Mucosa of rectum (tissue), 2 donors: Measurements from ENCODE around the gene MPPE1.
"Not testable (repeated sequence)": the region's sequence is repeated elsewhere in the genome, so short reads cannot be mapped to it uniquely, and the experiment has no call there.

Source experiments
- H3K27ac ChIP-seq, 2 donors: one replicate each; pipeline ENCODE4 v1.7.0; 2013; ENCODE audit warnings: inconsistent platforms in 2 of 2, low read depth in 2 of 2, low read length in 2 of 2
- H3K27me3 ChIP-seq, 2 donors: one replicate each; pipeline ENCODE4 v1.7.0; 2013; ENCODE audit warnings: low read length in 2 of 2; ENCODE audit not compliant: control insufficient read depth in 2 of 2, insufficient read depth in 2 of 2
- H3K36me3 ChIP-seq, 2 donors: one replicate each; pipeline ENCODE4 v1.7.0; 2013; ENCODE audit warnings: low read length in 2 of 2; ENCODE audit not compliant: control insufficient read depth in 2 of 2, insufficient read depth in 2 of 2
- H3K4me1 ChIP-seq, 2 donors: one replicate each; pipeline ENCODE4 v1.7.0; 2013; ENCODE audit warnings: low read length in 2 of 2, mild to moderate bottlenecking in 1 of 2; ENCODE audit not compliant: control insufficient read depth in 2 of 2, insufficient read depth in 2 of 2
- H3K4me3 ChIP-seq, 2 donors: one replicate each; pipeline ENCODE4 v1.7.0; 2013; ENCODE audit warnings: low read length in 2 of 2
- H3K9ac ChIP-seq, 2 donors: one replicate each; pipeline ENCODE4 v1.7.0; 2013; ENCODE audit warnings: low read length in 2 of 2, low read depth in 1 of 2, mild to moderate bottlenecking in 1 of 2
- H3K9me3 ChIP-seq, 2 donors: one replicate each; pipeline ENCODE4 v1.7.0; 2013; ENCODE audit warnings: low read length in 2 of 2; ENCODE audit not compliant: control insufficient read depth in 2 of 2
- donor health status: healthy.
- donor health status: Normal muscosa, but diverticular disease.

The MPPE1 gene

DNA sequence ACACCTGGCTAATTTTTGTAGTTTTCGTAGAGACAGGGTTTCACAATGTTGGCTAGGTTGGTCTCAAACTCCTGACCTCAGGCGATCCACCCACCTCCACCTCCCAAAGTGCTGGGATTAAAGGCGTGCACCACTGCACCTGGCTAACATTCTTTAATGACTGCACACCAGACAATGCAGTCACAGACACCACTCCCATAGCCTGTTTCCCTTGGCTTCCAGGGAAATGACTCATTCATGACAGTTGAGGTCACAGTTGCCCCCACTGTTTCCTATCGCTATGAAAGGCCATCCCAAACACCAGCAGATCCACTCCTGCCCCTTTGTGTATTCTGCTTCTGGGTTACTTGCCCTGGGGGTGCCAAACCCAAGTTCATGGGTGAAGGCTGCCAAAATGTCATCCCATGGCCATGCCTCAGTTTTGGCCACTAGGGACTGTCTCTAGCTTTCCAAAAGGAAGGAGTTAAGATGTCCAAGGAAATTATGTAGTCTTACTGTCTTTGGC is 48.2 kb downstream of the MPPE1 start:
- Histone ChIP-seq H3K9me3 (no peaks in the 10 kb centered on the region), H3K9ac (no peak overlapping the region), H3K4me3 (no peak overlapping the region), H3K27me3 (no peaks in the 10 kb centered on the region), H3K36me3 (peaks cover 0 to 3% of the 10 kb centered on the region in 2 donors), H3K27ac (no peak overlapping the region), H3K4me1 (peaks cover 7 to 21% of the 10 kb centered on the region in 2 donors)

DNA sequence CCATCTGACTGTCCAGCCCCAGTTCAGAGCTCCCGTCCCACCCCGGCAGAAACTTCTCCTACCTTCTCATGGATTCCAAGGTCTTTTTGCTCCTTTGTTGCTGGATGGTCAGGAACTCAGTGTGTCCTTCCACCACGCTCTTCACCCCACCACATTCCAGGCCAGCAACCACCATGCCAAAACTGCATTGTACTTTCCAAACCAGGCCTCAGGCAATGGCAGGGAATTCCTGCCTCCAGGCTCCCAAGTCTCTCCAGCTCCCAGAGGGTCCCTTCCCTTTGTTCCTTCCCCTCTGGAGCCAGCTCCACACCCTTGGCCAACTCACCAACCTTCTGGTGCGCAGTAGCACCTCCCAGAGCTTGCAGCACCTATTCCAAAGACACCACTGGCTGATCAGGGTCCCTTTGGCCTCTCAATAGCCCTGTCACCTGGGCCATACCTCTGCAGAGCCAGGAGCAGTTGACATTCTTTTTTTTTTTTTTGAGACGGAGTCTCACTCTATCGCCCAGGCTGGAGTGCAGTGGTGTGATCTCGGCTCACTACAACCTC is 48.8 kb downstream of the MPPE1 start:
- H3K36me3 ChIP-seq = peaks cover 0 to 3% of the 10 kb centered on the region in 2 donors
- H3K9me3 ChIP-seq = no peaks in the 10 kb centered on the region
- no peaks in the 10 kb centered on the region for H3K27me3 ChIP-seq
- H3K4me3 ChIP-seq = no peak overlapping the region
- H3K27ac ChIP-seq = no peak overlapping the region
- peaks cover 7 to 21% of the 10 kb centered on the region in 2 donors for H3K4me1 ChIP-seq
- H3K9ac ChIP-seq = no peak overlapping the region

DNA sequence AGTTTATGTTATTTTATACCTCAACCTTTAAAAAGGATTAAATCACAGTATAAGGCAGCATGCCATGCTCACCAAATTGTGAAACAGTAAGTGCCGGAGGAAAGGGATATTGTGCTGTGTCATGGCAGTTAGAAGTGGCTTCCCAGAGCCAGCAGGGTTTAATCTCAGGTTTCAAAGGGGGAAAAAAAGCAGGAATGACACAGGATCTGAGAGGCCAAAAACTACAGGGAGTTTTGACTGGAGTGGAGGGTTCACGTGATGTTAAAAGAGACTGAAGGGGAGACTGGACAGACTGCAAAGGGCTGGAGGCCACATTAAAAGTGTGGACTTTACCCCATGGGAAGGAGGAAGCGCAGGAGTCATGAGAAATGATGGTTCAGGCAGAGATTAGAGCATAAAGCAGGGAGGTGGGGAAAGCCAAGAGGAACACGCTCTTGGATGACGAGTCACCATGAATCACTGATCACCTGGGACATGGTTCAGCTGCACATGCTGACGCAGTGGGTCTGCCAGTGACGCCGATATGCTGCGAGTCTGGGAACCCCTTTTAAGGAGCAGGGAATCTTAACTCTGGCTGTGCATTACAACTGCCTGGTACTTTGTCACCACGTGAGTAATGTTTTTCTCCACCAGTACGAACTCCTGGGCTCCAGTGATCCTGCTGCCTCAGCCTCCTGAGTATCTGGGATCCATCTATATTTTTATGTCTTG is 50.8 kb downstream of the MPPE1 start:
- no peaks in the 10 kb centered on the region for H3K9me3 ChIP-seq
- H3K4me3 ChIP-seq = peak overlapping the region; percentile 5 to 42
- H3K27me3 ChIP-seq = no peaks in the 10 kb centered on the region
- H3K4me1 ChIP-seq = peaks cover 16 to 26% of the 10 kb centered on the region in 2 donors
- H3K9ac ChIP-seq = peak overlapping the region; percentile 8 to 36
- peak overlapping the region; percentile 83 to 87 for H3K27ac ChIP-seq
- peaks cover 0 to 3% of the 10 kb centered on the region in 2 donors for H3K36me3 ChIP-seq

DNA sequence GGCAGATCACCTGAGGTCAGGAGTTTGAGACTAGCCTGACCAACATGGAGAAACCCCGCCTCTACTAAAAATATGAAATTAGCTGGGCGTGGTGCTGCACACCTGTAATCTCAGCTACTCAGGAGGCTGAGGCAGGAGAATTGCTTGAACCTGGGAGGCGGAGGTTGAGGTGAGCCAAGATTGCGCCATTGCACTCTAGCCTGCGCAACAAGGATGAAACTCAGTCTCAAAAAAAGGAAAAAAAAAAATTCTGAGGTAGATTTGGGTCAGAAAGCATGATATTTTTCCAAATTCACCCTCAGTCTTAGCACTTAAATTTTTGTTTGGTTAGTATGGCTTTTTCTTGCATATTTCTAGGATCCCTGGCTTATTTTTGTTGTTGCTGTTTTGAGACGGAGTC is 53.6 kb downstream of the MPPE1 start:
- H3K27ac ChIP-seq = not testable (repeated sequence)
- peaks cover 28 to 38% of the 10 kb centered on the region in 2 donors for H3K4me1 ChIP-seq

DNA sequence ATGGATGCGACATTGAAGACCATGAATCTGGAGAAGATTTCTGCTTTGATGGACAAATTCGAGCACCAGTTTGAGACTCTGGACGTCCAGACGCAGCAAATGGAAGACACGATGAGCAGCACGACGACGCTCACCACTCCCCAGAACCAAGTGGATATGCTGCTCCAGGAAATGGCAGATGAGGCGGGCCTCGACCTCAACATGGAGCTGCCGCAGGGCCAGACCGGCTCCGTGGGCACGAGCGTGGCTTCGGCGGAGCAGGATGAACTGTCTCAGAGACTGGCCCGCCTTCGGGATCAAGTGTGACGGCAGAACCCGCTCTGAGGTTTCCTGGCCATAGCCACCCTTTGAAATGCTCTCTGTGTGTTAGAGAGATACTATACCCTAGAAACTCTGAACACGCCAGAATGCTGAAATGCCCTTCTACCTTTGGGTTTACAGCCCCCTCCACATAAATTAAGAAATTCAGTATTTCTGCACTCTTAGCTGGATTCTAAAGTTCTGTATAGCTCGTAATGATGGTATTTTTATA is 56.2 kb downstream of the MPPE1 start:
- H3K9me3 ChIP-seq = no peaks in the 10 kb centered on the region
- peak overlapping the region; percentile 96 to 100 for H3K9ac ChIP-seq
- peaks cover 25% of the 10 kb centered on the region in 2 donors for H3K4me1 ChIP-seq
- peak overlapping the region; percentile 95 to 97 for H3K27ac ChIP-seq
- no peaks in the 10 kb centered on the region for H3K27me3 ChIP-seq
- peak overlapping the region; percentile 91 to 99 for H3K4me3 ChIP-seq
- H3K36me3 ChIP-seq = peaks cover 0 to 3% of the 10 kb centered on the region in 2 donors

More for the DNA sequence above, 53.6 kb downstream of the MPPE1 start:
- H3K36me3 ChIP-seq, H3K9ac ChIP-seq, H3K4me3 ChIP-seq, H3K27me3 ChIP-seq, H3K9me3 ChIP-seq: not testable (repeated sequence)

DNA sequence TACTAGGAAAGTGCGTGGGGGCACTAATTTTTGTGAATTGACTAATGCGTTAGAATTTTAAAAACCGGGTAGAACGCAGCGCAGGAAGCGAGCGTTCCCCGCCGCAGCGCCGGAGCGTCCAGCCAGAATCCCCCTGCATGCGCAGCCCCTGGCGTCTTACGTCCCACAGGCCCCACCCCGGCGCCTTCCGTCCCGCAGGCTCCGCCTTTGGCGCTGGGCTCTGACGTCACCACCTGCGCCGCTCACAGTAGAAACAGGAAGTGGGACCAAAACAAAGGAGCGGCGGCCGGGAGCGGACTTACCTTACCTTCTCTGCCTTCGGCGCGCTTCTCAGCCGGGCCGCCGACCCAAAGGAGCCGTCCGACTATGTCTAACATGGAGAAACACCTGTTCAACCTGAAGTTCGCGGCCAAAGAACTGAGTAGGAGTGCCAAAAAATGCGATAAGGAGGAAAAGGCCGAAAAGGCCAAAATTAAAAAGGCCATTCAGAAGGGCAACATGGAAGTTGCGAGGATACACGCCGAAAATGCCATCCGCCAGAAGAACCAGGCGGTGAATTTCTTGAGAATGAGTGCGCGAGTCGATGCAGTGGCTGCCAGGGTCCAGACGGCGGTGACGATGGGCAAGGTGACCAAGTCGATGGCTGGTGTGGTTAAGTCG is 56.8 kb downstream of the MPPE1 start, which contains the start of gene CHMP1B:
Gene CHMP1B (plus strand): TSS at position 268 of the 660 bp plus-strand sequence. CDS start 99 bp downstream, at position 367.
- H3K9ac ChIP-seq = peak within 1 kb of the TSS; percentile 96 to 100
- peak within 1 kb of the TSS; percentile 91 to 99 for H3K4me3 ChIP-seq
- peak within 1 kb of the TSS; percentile 95 to 97 for H3K27ac ChIP-seq
- H3K27me3 ChIP-seq = no peaks in the 10 kb centered on the region
- peaks cover 0 to 3% of the 10 kb centered on the region in 2 donors for H3K36me3 ChIP-seq
- H3K9me3 ChIP-seq = no peaks in the 10 kb centered on the region
- H3K4me1 ChIP-seq = peaks cover 21 to 22% of the 10 kb centered on the region in 2 donors

DNA sequence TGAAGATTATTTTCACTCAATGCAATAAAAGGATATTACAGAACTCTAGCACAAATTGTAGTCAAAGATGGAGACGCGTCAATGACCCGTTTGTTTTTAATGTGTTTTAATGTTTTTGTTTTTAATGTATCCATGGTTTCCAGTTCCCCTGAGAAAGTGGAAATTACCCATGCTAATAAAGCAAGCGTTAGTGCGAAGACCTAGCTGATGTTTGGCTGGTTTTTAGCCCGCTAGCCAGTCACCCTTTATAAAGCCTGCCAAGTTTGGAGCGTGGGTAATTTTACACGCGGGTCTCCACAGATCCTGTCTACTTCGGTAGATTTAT is 57.3 kb downstream of the MPPE1 start:
- peaks cover 0 to 3% of the 10 kb centered on the region in 2 donors for H3K36me3 ChIP-seq
- no peaks in the 10 kb centered on the region for H3K9me3 ChIP-seq
- H3K4me3 ChIP-seq = peak overlapping the region; percentile 91 to 99
- no peaks in the 10 kb centered on the region for H3K27me3 ChIP-seq
- H3K27ac ChIP-seq = peak overlapping the region; percentile 95 to 97
- H3K9ac ChIP-seq = peak overlapping the region; percentile 96 to 100
- H3K4me1 ChIP-seq = peaks cover 18 to 21% of the 10 kb centered on the region in 2 donors

DNA sequence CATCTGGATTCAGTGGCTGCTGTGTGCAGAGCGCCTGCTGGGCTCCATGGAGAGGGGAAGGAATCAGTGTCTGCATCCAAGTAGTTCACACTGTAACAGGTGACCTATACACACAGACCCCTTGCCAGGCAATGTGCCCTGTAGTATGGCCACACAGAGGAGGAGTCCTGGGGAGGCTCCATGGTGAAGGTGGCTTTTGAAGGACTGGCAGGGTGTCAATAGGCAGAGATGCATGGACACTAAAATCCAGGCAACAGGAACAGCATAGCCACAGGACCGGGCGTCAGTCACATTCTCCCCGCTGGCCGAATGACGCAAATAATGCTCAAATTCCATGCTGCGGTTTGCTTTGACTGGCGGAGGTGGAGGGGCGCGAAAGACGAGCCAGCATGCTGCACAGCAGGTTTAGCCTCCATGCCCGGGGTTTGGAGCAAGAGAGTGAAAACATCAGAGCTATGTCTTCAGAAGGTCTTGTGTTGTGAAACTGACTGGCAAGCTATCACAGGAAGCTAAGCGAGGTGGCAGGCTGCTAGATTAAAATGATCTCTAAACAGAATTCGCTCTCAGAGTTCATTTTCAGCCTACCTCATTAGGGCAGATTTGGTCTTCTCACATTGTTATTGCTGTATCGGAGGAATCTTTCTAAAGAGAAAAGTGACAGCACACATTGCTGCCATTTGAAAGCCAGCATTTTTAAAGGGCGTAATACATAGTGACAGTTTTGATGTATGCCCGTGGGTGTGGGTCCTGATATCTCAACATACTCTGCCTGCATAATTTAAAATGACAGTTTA is 58.1 kb downstream of the MPPE1 start:
- peak overlapping the region; percentile 96 to 100 for H3K9ac ChIP-seq
- no peaks in the 10 kb centered on the region for H3K9me3 ChIP-seq
- peak overlapping the region; percentile 91 to 99 for H3K4me3 ChIP-seq

DNA sequence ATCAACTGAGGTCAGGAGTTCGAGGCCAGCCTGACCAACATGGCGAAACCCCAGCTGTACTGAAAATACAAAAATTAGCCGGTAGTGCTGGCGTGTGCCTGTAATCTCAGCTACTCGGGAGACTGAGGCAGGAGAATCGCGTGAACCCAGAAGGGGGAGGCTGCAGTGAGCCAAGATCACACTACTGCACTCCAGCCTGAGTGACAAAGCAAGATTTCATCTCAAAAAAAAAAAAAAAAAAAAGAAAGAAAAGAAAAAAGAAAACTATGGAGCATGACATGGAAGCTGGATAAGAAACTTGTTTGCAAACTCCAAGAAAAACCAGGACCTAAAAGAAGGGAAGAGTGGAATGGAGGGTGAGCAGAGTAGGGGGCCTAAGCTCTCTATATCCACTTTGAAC is 58.8 kb downstream of the MPPE1 start:
- no peak overlapping the region for H3K9ac ChIP-seq
- H3K9me3 ChIP-seq = no peaks in the 10 kb centered on the region
- H3K27me3 ChIP-seq = no peaks in the 10 kb centered on the region
- no peak overlapping the region for H3K4me3 ChIP-seq
- peak overlapping the region in 1 of 2 donors; percentile 97 for H3K27ac ChIP-seq
- H3K4me1 ChIP-seq = peaks cover 18 to 21% of the 10 kb centered on the region in 2 donors
- no peaks in the 10 kb centered on the region for H3K36me3 ChIP-seq

More for the DNA sequence above, 58.1 kb downstream of the MPPE1 start:
- H3K4me1 ChIP-seq = peaks cover 18 to 21% of the 10 kb centered on the region in 2 donors
- H3K27me3 ChIP-seq = no peaks in the 10 kb centered on the region
- H3K27ac ChIP-seq = peak overlapping the region; percentile 95 to 97
- H3K36me3 ChIP-seq = no peaks in the 10 kb centered on the region
